Stomach (tissue), 9 donors: Measurements from ENCODE around the gene CENPO. TPM values are rescaled to one million over a fixed set of nuclear protein-coding genes. Genes with fewer than 3 reads are reported as not detected.
"Not testable (repeated sequence)": the region's sequence is repeated elsewhere in the genome, so short reads cannot be mapped to it uniquely, and the experiment has no call there.

Experiments
- DNase-seq, 2 donors: peaks; one replicate each; pipeline versions ENCODE4 v3.0.0 to v3.0.0-alpha.2; 2013 to 2019
- H3K27ac ChIP-seq, 5 donors: fragments of 200-600 bp in 4 of 5; sonication (generic) in 4 of 5; one replicate each; pipeline ENCODE4 v1.5.1; 2013 to 2019; ENCODE audit warnings: mild to moderate bottlenecking in 1 of 5, moderate library complexity in 1 of 5
- H3K27me3 ChIP-seq, 3 donors: fragments of 200-600 bp; sonication (generic); one replicate each; pipeline ENCODE4 v1.5.1; 2017 to 2019; ENCODE audit warnings: mixed run types in 1 of 3
- H3K36me3 ChIP-seq, 4 donors: fragments of 200-600 bp; sonication (generic); 1 replicate in 3 of 4; 2 replicates in 1 of 4; pipeline ENCODE4 v1.5.1; 2016 to 2019
- H3K4me1 ChIP-seq, 4 donors: fragments of 200-600 bp; sonication (generic); one replicate each; pipeline ENCODE4 v1.5.1; 2016 to 2019
- H3K4me3 ChIP-seq, 4 donors: fragments of 200-600 bp; sonication (generic) in 3 of 4; one replicate each; pipeline ENCODE4 v1.5.1; 2016 to 2019; ENCODE audit warnings: mild to moderate bottlenecking in 1 of 4
- H3K9me3 ChIP-seq, 4 donors: fragments of 200-600 bp; sonication (generic); one replicate each; pipeline ENCODE4 v1.5.1; 2016 to 2019
- EP300 ChIP-seq: sonication (generic); formaldehyde crosslinking; IDR thresholded peaks from one replicate; pipeline ENCODE4 v1.6.1; 2017; ENCODE audit warnings: antibody characterized with exemption
- POLR2A ChIP-seq, 4 donors: fragments of 450-650 bp; IDR thresholded peaks; one replicate each; pipeline ENCODE4 v1.6.1; 2016; ENCODE audit warnings: antibody characterized with exemption in 4 of 4, control low read depth in 2 of 4, mild to moderate bottlenecking in 1 of 4, moderate library complexity in 1 of 4
- POLR2AphosphoS5 ChIP-seq, 3 donors: sonication (generic); formaldehyde crosslinking; IDR thresholded peaks; one replicate each; pipeline ENCODE4 v1.6.1; 2016; ENCODE audit warnings: antibody characterized with exemption in 3 of 3
- WGBS, 5 donors: extraction: QIAGEN DNeasy Blood & Tissue Kit in 3 of 5; methylation state at CpG; one replicate each; pipeline versions ENCODE4 v1.1.5 to v1.1.7; 2013 to 2018; 5-methylcytosine and 5-hydroxymethylcytosine counted together
- intact Hi-C: fragments of 100-400 bp; cut with DNase I; formaldehyde crosslinking; loops from one replicate; pipeline ENCODE4 v1.15.1; 2023; ENCODE audit warnings: low total_unique reads
- polyA plus RNA-seq, 3 donors: library from polyadenylated mRNA; stranded (reverse); fragments of 200-250 nt; gene quantifications; one replicate each; pipeline ENCODE4 v1.2.3, GENCODE V29; 2013
- total RNA-seq, 5 donors: library from RNA; depleted of rRNA; stranded (reverse); fragments of >200 nt; gene quantifications; one replicate each; pipeline versions ENCODE4 v1.1.0 to v1.2.3, GENCODE V29; 2014 to 2016
- TF ChIP-seq, protein P1 (sequence below), 7 experiments: fragments of 450-650 bp in 4 of 7; fragments of 200-600 bp in 3 of 7; sonication (generic) in 3 of 7; IDR thresholded peaks; one replicate each; pipeline ENCODE4 v1.5.1; 2016 to 2019; ENCODE audit warnings: antibody characterized with exemption in 7 of 7, control low read depth in 2 of 7, mild to moderate bottlenecking in 1 of 7
- donor health status: healthy with polysubstance abuse.
- donor health status: Bipolar disorder and iron deficiency.
- donor health status: healthy.

CENPO gene
- total and polyA plus RNA-seq, 8 donors, result 1.3 to 70.0 (median 5.0) TPM

DNA sequence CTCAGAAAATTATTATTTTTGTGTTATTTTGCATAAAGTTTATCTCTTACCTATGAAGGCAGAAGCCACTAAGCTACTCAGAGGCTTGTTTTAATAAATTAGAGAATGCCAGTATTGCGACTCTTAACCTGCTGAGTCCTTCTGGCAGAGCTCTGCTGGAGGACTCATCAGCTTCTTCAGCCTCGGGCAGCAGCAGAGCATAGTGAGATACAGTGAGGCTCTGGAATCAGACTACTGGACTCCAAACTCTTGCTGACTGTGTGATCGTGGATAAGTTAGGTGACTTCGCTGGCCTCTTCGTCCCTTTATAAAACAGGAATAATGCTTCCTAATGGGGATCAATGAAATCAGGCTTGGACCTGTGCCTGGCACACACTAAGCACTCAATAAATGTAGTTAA lies 1.8 kb upstream of the CENPO start:
- DNase-seq, result no peak
- no peak overlapping the region for H3K27ac ChIP-seq
- intact Hi-C loops, result no loop called here

DNA sequence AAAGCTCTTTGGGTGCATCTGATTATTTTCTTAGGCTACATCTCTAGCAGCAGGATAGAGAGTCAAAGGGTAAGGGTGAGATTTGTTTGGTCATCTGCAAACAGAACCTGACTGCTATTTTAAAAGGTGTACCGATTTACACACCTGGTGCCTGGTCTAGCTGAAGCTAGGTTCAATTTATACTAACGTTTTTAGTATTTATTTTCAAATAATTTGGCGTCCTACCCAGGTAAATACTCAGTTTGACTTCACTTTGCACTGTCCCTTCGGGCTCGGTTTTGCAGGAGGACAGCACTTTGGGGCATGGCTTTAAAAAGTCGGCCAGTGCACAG lies 717 bp upstream of the CENPO start:
- Histone ChIP-seq H3K36me3 (peaks cover 0 to 18% (median 12%) of the 10 kb centered on the region in 4 donors), H3K27me3 (no peaks in the 10 kb centered on the region), H3K27ac (peak overlapping the region; percentile 96 to 100 (median 98)), H3K4me1 (peaks cover 8 to 31% (median 18%) of the 10 kb centered on the region in 4 donors), H3K4me3 (peak overlapping the region; percentile 74 to 99 (median 80)), H3K9me3 (no peaks in the 10 kb centered on the region)
- TF ChIP-seq POLR2AphosphoS5 (IDR thresholded peaks at IDR 0.05), result no peak
- TF ChIP-seq POLR2A (IDR thresholded peaks at IDR 0.05), result no peak
- TF ChIP-seq EP300, result no peak
- TF ChIP-seq, protein P1, sequence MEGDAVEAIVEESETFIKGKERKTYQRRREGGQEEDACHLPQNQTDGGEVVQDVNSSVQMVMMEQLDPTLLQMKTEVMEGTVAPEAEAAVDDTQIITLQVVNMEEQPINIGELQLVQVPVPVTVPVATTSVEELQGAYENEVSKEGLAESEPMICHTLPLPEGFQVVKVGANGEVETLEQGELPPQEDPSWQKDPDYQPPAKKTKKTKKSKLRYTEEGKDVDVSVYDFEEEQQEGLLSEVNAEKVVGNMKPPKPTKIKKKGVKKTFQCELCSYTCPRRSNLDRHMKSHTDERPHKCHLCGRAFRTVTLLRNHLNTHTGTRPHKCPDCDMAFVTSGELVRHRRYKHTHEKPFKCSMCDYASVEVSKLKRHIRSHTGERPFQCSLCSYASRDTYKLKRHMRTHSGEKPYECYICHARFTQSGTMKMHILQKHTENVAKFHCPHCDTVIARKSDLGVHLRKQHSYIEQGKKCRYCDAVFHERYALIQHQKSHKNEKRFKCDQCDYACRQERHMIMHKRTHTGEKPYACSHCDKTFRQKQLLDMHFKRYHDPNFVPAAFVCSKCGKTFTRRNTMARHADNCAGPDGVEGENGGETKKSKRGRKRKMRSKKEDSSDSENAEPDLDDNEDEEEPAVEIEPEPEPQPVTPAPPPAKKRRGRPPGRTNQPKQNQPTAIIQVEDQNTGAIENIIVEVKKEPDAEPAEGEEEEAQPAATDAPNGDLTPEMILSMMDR (IDR thresholded peaks at IDR 0.05), result no peak
- WGBS, 5 donors, result 0 to 2% (median 1%) methylated on average over 6 of the region's 6 CpGs
- intact Hi-C loops, result no loop called here
- DNase-seq, result no peak

More for the DNA sequence above, 1.8 kb upstream of the CENPO start:
- peaks cover 0 to 18% (median 12%) of the 10 kb centered on the region in 4 donors for H3K36me3 ChIP-seq
- peaks cover 8 to 31% (median 18%) of the 10 kb centered on the region in 4 donors for H3K4me1 ChIP-seq
- TF ChIP-seq POLR2A (IDR thresholded peaks at IDR 0.05), result no peak
- no peak for TF ChIP-seq POLR2AphosphoS5 (IDR thresholded peaks at IDR 0.05)
- TF ChIP-seq, protein P1 (IDR thresholded peaks at IDR 0.05), result no peak
- no peak for TF ChIP-seq EP300
- no peaks in the 10 kb centered on the region for H3K9me3 ChIP-seq
- no peak overlapping the region for H3K4me3 ChIP-seq
- H3K27me3 ChIP-seq, result no peaks in the 10 kb centered on the region
- WGBS, 5 donors, result 90 to 96% (median 95%) methylated on average over 5 of the region's 5 CpGs

DNA sequence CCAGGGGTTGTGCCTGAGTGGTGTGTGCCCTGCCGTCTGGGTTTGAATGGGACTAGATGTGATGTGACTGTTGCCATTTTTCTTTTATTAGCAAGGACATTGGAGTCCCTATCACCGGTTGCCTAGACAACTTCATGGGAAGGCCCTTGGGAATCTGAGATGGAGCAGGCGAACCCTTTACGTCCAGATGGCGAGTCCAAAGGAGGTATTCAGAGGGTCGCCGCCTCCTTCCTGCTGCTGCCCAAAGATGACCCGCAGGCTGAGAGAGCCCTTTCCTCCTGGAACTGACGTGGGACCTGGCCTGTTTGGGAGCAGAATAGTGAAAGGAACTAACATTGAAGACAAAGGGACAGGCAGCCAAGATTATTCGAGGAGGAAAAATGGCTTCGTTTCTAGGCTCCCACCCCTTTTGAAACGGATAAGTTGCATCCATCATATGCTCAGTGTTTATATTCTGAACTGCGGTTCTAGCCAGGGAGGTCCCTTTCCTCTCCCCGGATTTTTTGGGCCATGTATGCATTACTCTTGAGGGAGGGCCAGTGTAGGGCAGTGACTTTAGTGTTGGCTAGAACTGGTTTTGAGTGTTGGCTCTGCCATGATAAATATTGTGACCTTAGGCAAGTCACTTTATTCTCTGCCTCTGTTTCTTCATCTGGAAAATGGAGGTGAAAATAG lies 673 bp downstream of the CENPO start:
- Histone ChIP-seq H3K36me3 (peaks cover 0 to 16% (median 12%) of the 10 kb centered on the region in 4 donors), H3K27ac (peak overlapping the region in 4 of 5 donors; percentile 96 to 100 (median 98)), H3K9me3 (no peaks in the 10 kb centered on the region), H3K4me1 (peaks cover 8 to 31% (median 18%) of the 10 kb centered on the region in 4 donors), H3K27me3 (no peaks in the 10 kb centered on the region), H3K4me3 (peak overlapping the region; percentile 74 to 99 (median 80))
- 3 to 4% (median 4%) methylated on average over 12 to 14 of the region's 14 CpGs for WGBS, 5 donors
- intact Hi-C loops, result no loop called here
- TF ChIP-seq POLR2AphosphoS5 (IDR thresholded peaks at IDR 0.05), result no peak
- TF ChIP-seq EP300, result no peak
- TF ChIP-seq POLR2A (IDR thresholded peaks at IDR 0.05), result no peak
- TF ChIP-seq, protein P1 (IDR thresholded peaks at IDR 0.05), result no peak
- peak in 1 of 2 donors; percentile 46 for DNase-seq

DNA sequence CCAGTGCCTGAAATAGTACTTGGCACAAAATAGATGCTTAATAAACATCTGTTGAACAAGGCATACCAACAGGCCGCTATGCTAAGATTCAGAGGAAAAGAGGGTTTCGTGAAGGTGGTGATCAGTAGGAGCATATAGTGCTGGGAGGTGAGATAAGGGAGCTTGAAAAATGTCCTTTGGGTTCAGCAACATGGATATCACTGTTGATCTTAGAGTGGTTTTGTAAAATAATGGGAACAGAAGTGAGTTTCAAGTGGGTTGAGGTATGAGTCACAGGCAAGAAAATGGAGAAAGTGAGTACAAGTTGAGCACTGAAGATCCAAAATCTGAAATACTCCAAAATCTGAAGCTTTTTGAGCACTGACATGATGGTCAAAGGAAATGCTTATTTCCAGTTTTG lies 4.4 kb downstream of the CENPO start:
- DNase-seq, result no peak
- H3K9me3 ChIP-seq, result no peaks in the 10 kb centered on the region
- intact Hi-C loops, result no loop called here
- H3K27ac ChIP-seq, result no peak overlapping the region
- no peak overlapping the region for H3K4me3 ChIP-seq
- H3K4me1 ChIP-seq, result peaks cover 8 to 17% (median 10%) of the 10 kb centered on the region in 4 donors
- TF ChIP-seq POLR2A (IDR thresholded peaks at IDR 0.05) (no peak), POLR2AphosphoS5 (IDR thresholded peaks at IDR 0.05) (no peak), EP300 (no peak)
- no peaks in the 10 kb centered on the region for H3K27me3 ChIP-seq
- 90 to 99% (median 96%) methylated on average over 2 of the region's 2 CpGs for WGBS, 5 donors
- H3K36me3 ChIP-seq, result peaks cover 0 to 11% (median 5%) of the 10 kb centered on the region in 4 donors

DNA sequence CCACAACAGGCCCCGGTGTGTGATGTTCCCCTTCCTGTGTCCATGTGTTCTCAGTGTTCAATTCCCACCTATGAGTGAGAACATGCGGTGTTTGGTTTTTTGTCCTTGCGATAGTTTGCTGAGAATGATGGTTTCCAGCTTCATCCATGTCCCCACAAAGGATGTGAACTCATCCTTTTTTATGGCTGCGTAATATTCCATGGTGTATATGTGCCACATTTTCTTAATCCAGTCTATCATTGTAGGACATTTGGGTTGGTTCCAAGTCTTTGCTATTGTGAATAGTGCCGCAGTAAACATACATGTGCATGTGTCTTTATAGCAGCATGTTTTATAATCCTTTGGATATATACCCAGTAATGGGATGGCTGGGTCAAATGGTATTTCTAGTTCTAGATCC lies 7.3 kb downstream of the CENPO start:
- H3K4me3 ChIP-seq, H3K4me1 ChIP-seq, intact Hi-C loops, DNase-seq, H3K27ac ChIP-seq, H3K27me3 ChIP-seq, H3K9me3 ChIP-seq: not testable (repeated sequence)
- 92 to 99% (median 95%) methylated on average over 3 to 5 of the region's 5 CpGs for WGBS, 5 donors
- peaks cover 0 to 12% (median 6%) of the 10 kb centered on the region in 4 donors for H3K36me3 ChIP-seq

DNA sequence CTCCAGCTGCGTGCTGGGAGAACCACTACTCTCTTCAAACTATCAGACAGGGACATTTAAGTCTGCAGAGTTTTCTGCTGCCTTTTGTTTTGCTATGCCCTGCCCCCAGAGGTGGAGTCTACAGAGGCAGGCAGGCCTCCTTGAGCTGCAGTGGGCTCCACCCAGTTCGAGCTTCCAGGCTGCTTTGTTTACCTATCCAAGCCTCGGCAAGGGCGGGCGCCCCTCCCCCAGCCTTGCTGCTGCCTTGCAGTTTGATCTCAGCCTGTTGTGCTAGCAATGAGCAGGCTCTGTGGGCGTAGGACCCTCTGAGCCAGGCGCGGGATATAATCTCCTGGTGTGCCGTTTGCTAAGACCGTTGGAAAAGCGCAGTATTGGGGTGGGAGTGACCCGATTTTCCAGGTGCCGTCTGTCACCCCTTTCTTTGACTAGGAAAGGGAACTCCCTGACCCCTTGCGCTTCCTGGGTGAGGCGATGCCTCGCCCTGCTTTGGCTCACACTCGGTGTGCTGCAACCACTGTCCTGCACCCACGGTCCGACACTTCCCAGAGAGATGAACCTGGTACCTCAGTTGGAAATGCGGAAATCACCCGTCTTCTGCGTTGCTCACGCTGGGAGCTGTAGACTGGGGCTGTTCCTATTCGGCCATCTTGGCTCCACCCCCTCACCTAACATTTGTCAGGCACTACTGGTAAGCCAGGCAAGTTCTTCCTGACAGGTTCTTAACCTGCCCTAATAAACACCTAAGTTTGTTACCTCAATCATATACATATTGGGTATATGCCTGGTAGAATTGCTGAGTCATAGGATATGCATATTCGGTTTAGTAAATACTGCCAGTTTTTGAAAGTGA lies 12.8 kb downstream of the CENPO start:
- intact Hi-C loops, H3K9me3 ChIP-seq, H3K27me3 ChIP-seq, H3K27ac ChIP-seq, H3K36me3 ChIP-seq, H3K4me1 ChIP-seq, H3K4me3 ChIP-seq, DNase-seq: not testable (repeated sequence)
- 91 to 97% (median 93%) methylated on average over 24 to 25 of the region's 25 CpGs for WGBS, 5 donors
